ENCODE data around the gene PDGFRB. TPM values are rescaled to one million over a fixed set of nuclear protein-coding genes. Genes with fewer than 3 reads are reported as not detected.

PDGFRB gene
- total RNA-seq, 6 experiments from 2014 or later = 6.8 to 19.5 (median 9.4) TPM

DNA sequence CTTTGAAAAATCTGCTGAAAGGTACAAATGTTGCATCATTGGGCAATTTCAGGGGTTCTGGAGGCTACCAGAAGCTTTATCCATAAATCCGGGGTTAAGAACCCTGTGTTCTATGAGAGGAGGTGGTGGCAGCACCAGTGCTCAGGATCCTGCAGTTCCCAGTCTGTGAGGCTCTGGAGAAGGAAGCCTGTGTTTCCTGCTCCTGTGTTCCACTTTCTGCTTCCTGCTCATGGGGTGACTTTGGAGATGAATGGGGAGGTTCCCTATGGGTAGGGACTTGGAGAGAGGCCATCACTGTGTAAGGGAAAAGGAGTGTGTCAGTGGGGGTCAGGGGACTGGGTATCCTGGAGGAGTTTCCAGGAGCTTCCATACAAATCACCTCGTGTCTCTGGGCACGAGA, 13.2 kb upstream of the PDGFRB start:
- ATAC-seq (peak in 3 of 4 donors; percentile 17 to 28 (median 25)), DNase-seq (no peak)
- Histone ChIP-seq H3K4me3 (no peak overlapping the region), H3K9me3 (no peaks in the 10 kb centered on the region), H3K27me3 (peaks cover 0 to 7% of the 10 kb centered on the region in 2 donors), H3K27ac (no peak overlapping the region), H3K4me1 (no peaks in the 10 kb centered on the region), H3K36me3 (no peaks in the 10 kb centered on the region)
- TF ChIP-seq CTCF (IDR thresholded peaks at IDR 0.05) (no peak), POLR2A (IDR thresholded peaks at IDR 0.05) (no peak)
- WGBS (ENCODE audit: insufficient coverage, low coverage, low lambda C conversion rate, missing lambda C conversion rate) = 34% methylated on average over 2 of the region's 3 CpGs
- intact Hi-C loops (cut with DNase I) = loop anchor here in 1 of 2 donors (10.0 kb wide), 1 partner anchor 176 kb away; no protein-coding TSS in a partner anchor

DNA sequence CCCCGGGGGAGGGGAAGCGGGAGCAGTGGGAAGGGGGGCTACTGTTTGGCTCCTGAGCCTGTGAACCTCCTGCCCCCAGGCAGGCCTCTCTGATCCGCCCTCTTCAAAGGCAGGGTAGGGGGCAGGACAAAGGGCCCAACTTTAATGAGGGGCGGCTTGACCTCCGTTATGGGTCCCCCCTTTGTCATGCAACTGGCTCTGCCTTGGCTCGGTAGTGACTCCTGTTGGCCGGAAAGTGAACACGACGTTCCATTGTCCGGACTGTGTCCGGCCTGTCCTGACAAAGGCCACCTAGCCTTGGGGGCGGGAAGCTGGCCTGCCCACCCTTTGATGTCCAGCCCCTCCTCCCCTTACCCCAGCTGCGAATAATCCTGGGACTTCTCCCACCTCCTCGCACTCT, 12.3 kb upstream of the PDGFRB start:
- no peak overlapping the region for H3K27ac ChIP-seq
- H3K9me3 ChIP-seq = no peaks in the 10 kb centered on the region
- intact Hi-C loops (cut with DNase I) = loop anchor here in 1 of 2 donors (10.0 kb wide), 1 partner anchor 177 kb away; no protein-coding TSS in a partner anchor
- H3K36me3 ChIP-seq = no peaks in the 10 kb centered on the region
- no peak for TF ChIP-seq POLR2A (IDR thresholded peaks at IDR 0.05)
- no peak for TF ChIP-seq CTCF (IDR thresholded peaks at IDR 0.05)
- DNase-seq = no peak
- WGBS (ENCODE audit: insufficient coverage, low coverage, low lambda C conversion rate, missing lambda C conversion rate) = 100% methylated on average over 2 of the region's 14 CpGs
- no peaks in the 10 kb centered on the region for H3K4me1 ChIP-seq
- peaks cover 0 to 7% of the 10 kb centered on the region in 2 donors for H3K27me3 ChIP-seq
- no peak overlapping the region for H3K4me3 ChIP-seq
- ATAC-seq = no peak

GRCh38 chr5:150167512-150167850, 11.8 kb upstream of the PDGFRB start:
- TF ChIP-seq POLR2A (IDR thresholded peaks at IDR 0.05) (no peak), CTCF (IDR thresholded peaks at IDR 0.05) (no peak)
- ATAC-seq = no peak

GRCh38 chr5:150166650-150167511, 11.2 kb upstream of the PDGFRB start, which contains the start of gene CDX1:
Gene CDX1 (plus strand): TSS chr5:150166778. CDS start chr5:150166877, 99 bp downstream.
- Histone ChIP-seq H3K9me3 (no peaks in the 10 kb centered on the region), H3K27ac (no peak within 1 kb of the TSS), H3K4me3 (no peak within 1 kb of the TSS), H3K36me3 (no peaks in the 10 kb centered on the region), H3K4me1 (no peaks in the 10 kb centered on the region), H3K27me3 (peaks cover 0 to 7% of the 10 kb centered on the region in 2 donors)
- intact Hi-C loops (cut with DNase I) = loop anchor here in 1 of 2 donors (10.0 kb wide), 1 partner anchor 178 kb away; no protein-coding TSS in a partner anchor
- WGBS (ENCODE audit: insufficient coverage, low coverage, low lambda C conversion rate, missing lambda C conversion rate) = 35% methylated on average over 26 of the region's 93 CpGs
- no peak for TF ChIP-seq CTCF (IDR thresholded peaks at IDR 0.05)
- no peak for TF ChIP-seq POLR2A (IDR thresholded peaks at IDR 0.05)
- ATAC-seq (no peak), DNase-seq (no peak)

More at GRCh38 chr5:150167512-150167850, 11.8 kb upstream of the PDGFRB start:
- Histone ChIP-seq H3K27me3 (peaks cover 0 to 7% of the 10 kb centered on the region in 2 donors), H3K9me3 (no peaks in the 10 kb centered on the region), H3K4me3 (no peak overlapping the region), H3K4me1 (no peaks in the 10 kb centered on the region), H3K36me3 (no peaks in the 10 kb centered on the region), H3K27ac (no peak overlapping the region)
- intact Hi-C loops (cut with DNase I) = loop anchor here in 1 of 2 donors (10.0 kb wide), 1 partner anchor 177 kb away; no protein-coding TSS in a partner anchor
- no peak for DNase-seq
- WGBS (ENCODE audit: insufficient coverage, low coverage, low lambda C conversion rate, missing lambda C conversion rate) = 71% methylated on average over 5 of the region's 15 CpGs

Data from right lobe of liver (tissue), 6 donors.